Keratinocyte (primary cell): Measurements from ENCODE around the gene IL31. TPM values are rescaled to one million over a fixed set of nuclear protein-coding genes. Genes with fewer than 3 reads are reported as not detected.
"Not testable (repeated sequence)": the region's sequence is repeated elsewhere in the genome, so short reads cannot be mapped to it uniquely, and the experiment has no call there.

ENCODE experiments used
- DNase-seq: peaks from one replicate; pipeline ENCODE4 v3.0.0-alpha.2; 2011; ENCODE audit warnings: low read depth, missing footprints, low spot score
- FAIRE-seq: peaks from 2 replicates; lab custom pipeline; 2011; peaks lifted over from hg19 to GRCh38; lab: Jason Lieb, UNC
- H2AFZ ChIP-seq: 2 replicates; pipeline ENCODE4 v1.6.0; 2012; ENCODE audit warnings: low read length, control low read depth, inconsistent platforms; ENCODE audit not compliant: control insufficient read depth
- H3K27ac ChIP-seq: 2 replicates; pipeline ENCODE4 v1.5.1; 2011; ENCODE audit warnings: low read length; ENCODE audit not compliant: control insufficient read depth, insufficient read depth
- H3K27me3 ChIP-seq: 3 replicates; pipeline ENCODE4 v1.6.0; 2011; ENCODE audit warnings: low read length; ENCODE audit not compliant: control insufficient read depth, insufficient read depth; ENCODE audit errors: extremely low read depth
- H3K36me3 ChIP-seq, 2 experiments: 2 replicates in 1 of 2; 3 replicates in 1 of 2; pipeline ENCODE4 v1.5.1; 2011; ENCODE audit warnings: low read length in 2 of 2, mild to moderate bottlenecking in 1 of 2; ENCODE audit not compliant: control insufficient read depth in 2 of 2, insufficient read depth in 2 of 2; ENCODE audit errors: extremely low read depth in 1 of 2
- H3K4me1 ChIP-seq: 3 replicates; pipeline ENCODE4 v1.5.1; 2011; ENCODE audit warnings: low read length; ENCODE audit not compliant: control insufficient read depth, insufficient read depth; ENCODE audit errors: extremely low read depth
- H3K4me2 ChIP-seq: 3 replicates; pipeline ENCODE4 v1.6.0; 2011; ENCODE audit warnings: low read depth, low read length; ENCODE audit not compliant: control insufficient read depth, insufficient read depth; ENCODE audit errors: extremely low read depth
- H3K4me3 ChIP-seq, 3 experiments: fragments of 200-600 bp in 1 of 3; sonication (generic) in 1 of 3; 2 replicates in 2 of 3; 3 replicates in 1 of 3; pipeline ENCODE4 v1.5.1; 2011 to 2016; ENCODE audit warnings: low read length in 3 of 3, mild to moderate bottlenecking in 3 of 3, control low read depth in 2 of 3, inconsistent platforms in 1 of 3, low read depth in 1 of 3, mixed read lengths in 1 of 3, mixed run types in 1 of 3, moderate library complexity in 1 of 3; ENCODE audit not compliant: control insufficient read depth in 2 of 3, insufficient read depth in 2 of 3; ENCODE audit errors: extremely low read depth in 1 of 3
- H3K79me2 ChIP-seq: 2 replicates; pipeline ENCODE4 v1.6.0; 2012; ENCODE audit warnings: low read length; ENCODE audit not compliant: control insufficient read depth, insufficient read depth
- H3K9ac ChIP-seq: 3 replicates; pipeline ENCODE4 v1.6.0; 2011; ENCODE audit warnings: low read length; ENCODE audit not compliant: control insufficient read depth, insufficient read depth; ENCODE audit errors: extremely low read depth
- H3K9me1 ChIP-seq: 3 replicates; pipeline ENCODE4 v1.6.0; 2011; ENCODE audit warnings: low read length; ENCODE audit not compliant: control insufficient read depth, insufficient read depth; ENCODE audit errors: extremely low read depth
- H3K9me3 ChIP-seq: 2 replicates; pipeline ENCODE4 v1.5.1; 2012; ENCODE audit warnings: low read depth, low read length; ENCODE audit not compliant: control insufficient read depth
- H4K20me1 ChIP-seq: 3 replicates; pipeline ENCODE4 v1.6.0; 2011; ENCODE audit warnings: low read length; ENCODE audit not compliant: control insufficient read depth, insufficient read depth; ENCODE audit errors: extremely low read depth
- EZH2 ChIP-seq: IDR thresholded peaks from one replicate; pipeline ENCODE4 v1.6.1; 2012; ENCODE audit warnings: inconsistent platforms, mild to moderate bottlenecking, low read length, moderate library complexity
- dilution Hi-C: fragments of 300-500 bp; cut with MboI; formaldehyde crosslinking; loops from one replicate; pipeline ENCODE4 v1.7.0; 2020; ENCODE audit warnings: low sequenced_read_pairs; ENCODE audit not compliant: extremely low pct_ligation_motif_present
- polyA plus RNA-seq, 5 experiments: library from polyadenylated mRNA; depleted of rRNA in 3 of 5; stranded (reverse) in 3 of 5; stranded (forward) in 1 of 5; unstranded in 1 of 5; fragments of >200 nt; gene quantifications; 1 replicate in 1 of 5; 2 replicates in 3 of 5; 3 replicates in 1 of 5; pipeline versions ENCODE4 v1.2.1 to v1.2.3, GENCODE V29; 2011 to 2012; ENCODE audit warnings: missing spikeins in 2 of 5, low read depth in 1 of 5, low replicate concordance in 1 of 5
- TF ChIP-seq, protein P1 (sequence below), 3 experiments: IDR thresholded peaks in 1 of 3; conservative IDR thresholded peaks in 1 of 3; optimal IDR thresholded peaks in 1 of 3; 2 replicates in 2 of 3; 3 replicates in 1 of 3; pipeline versions ENCODE3 to v1.5.1; 2011; ENCODE audit warnings: low read length in 3 of 3, mild to moderate bottlenecking in 3 of 3, moderate library complexity in 2 of 3, control low read depth in 1 of 3, inconsistent platforms in 1 of 3; ENCODE audit not compliant: insufficient read depth in 2 of 3; ENCODE audit errors: extremely low read depth in 1 of 3

The IL31 gene
- polyA plus RNA-seq, 1 donor (not counting 4 experiments of a cell fraction or from before 2014, with no cell fraction given) = not detected

DNA sequence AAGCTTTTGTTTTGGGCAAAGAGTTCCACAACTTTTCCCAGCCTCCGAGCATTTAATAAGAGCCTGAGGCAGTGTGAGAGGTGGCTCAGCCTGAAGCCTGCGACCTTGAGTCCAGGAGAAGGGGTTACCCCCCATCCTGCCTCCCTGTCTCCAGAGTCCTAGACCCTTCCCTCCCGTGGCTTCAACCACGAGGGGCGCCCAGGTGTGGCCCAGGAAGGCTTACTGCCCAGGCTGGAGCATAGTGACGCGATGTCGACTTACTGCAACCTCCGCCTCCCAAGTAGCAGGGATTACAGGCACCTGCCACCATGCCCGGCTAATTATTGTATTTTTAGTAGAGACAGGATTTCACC is 9.5 kb upstream of the IL31 start:
- Histone ChIP-seq H3K9me1 (no peaks in the 10 kb centered on the region), H3K4me2 (peak overlapping the region; percentile 81), H3K9ac (no peak overlapping the region), H2AFZ (peak overlapping the region; percentile 42), H3K4me1 (peaks cover 12% of the 10 kb centered on the region), H4K20me1 (no peaks in the 10 kb centered on the region), H3K9me3 (no peaks in the 10 kb centered on the region), H3K27ac (no peak overlapping the region), H3K79me2 (no peaks in the 10 kb centered on the region), H3K27me3 (no peaks in the 10 kb centered on the region), H3K36me3 (no peaks in the 10 kb centered on the region), H3K4me3 (peak overlapping the region in 1 of 3 experiments; percentile 57)
- DNase-seq (no peak), FAIRE-seq (no peak)
- TF ChIP-seq, protein P1, sequence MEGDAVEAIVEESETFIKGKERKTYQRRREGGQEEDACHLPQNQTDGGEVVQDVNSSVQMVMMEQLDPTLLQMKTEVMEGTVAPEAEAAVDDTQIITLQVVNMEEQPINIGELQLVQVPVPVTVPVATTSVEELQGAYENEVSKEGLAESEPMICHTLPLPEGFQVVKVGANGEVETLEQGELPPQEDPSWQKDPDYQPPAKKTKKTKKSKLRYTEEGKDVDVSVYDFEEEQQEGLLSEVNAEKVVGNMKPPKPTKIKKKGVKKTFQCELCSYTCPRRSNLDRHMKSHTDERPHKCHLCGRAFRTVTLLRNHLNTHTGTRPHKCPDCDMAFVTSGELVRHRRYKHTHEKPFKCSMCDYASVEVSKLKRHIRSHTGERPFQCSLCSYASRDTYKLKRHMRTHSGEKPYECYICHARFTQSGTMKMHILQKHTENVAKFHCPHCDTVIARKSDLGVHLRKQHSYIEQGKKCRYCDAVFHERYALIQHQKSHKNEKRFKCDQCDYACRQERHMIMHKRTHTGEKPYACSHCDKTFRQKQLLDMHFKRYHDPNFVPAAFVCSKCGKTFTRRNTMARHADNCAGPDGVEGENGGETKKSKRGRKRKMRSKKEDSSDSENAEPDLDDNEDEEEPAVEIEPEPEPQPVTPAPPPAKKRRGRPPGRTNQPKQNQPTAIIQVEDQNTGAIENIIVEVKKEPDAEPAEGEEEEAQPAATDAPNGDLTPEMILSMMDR (optimal IDR thresholded peaks at IDR 0.05 in 1 of 3, IDR thresholded peaks at IDR 0.05 in 1 of 3, conservative IDR thresholded peaks at IDR 0.05 in 1 of 3; ENCODE audit: extremely low read depth in 1 of 3, insufficient read depth in 2 of 3, low read length in 3 of 3) = no peak
- no peak for TF ChIP-seq EZH2
- dilution Hi-C loops = no loop called here

GRCh38 chr12:122182887-122183587 is 9.0 kb upstream of the IL31 start, which contains the start of gene LRRC43:
TSS of gene LRRC43 (plus strand) at chr12:122183123. CDS start at chr12:122183145, 22 bp downstream.
- Histone ChIP-seq H3K4me3 (peak within 1 kb of the TSS; percentile 33 to 63 (median 57)), H3K4me2 (peak within 1 kb of the TSS; percentile 81), H3K4me1 (peaks cover 12% of the 10 kb centered on the region), H3K9ac (peak within 1 kb of the TSS; percentile 44), H2AFZ (peak within 1 kb of the TSS; percentile 66), H4K20me1 (no peaks in the 10 kb centered on the region), H3K79me2 (no peaks in the 10 kb centered on the region), H3K36me3 (no peaks in the 10 kb centered on the region), H3K27me3 (no peaks in the 10 kb centered on the region), H3K27ac (no peak within 1 kb of the TSS), H3K9me1 (no peaks in the 10 kb centered on the region), H3K9me3 (no peaks in the 10 kb centered on the region)
- no peak for FAIRE-seq
- dilution Hi-C loops = no loop called here
- TF ChIP-seq, protein P1 (optimal IDR thresholded peaks at IDR 0.05 in 1 of 3, IDR thresholded peaks at IDR 0.05 in 1 of 3, conservative IDR thresholded peaks at IDR 0.05 in 1 of 3; ENCODE audit: extremely low read depth in 1 of 3, insufficient read depth in 2 of 3, low read length in 3 of 3) = no peak
- TF ChIP-seq EZH2 = no peak
- DNase-seq = no peak

- DNase-seq, H3K9ac ChIP-seq, H3K4me2 ChIP-seq, H3K36me3 ChIP-seq, H3K9me1 ChIP-seq, H3K9me3 ChIP-seq, H3K27ac ChIP-seq, H3K27me3 ChIP-seq, H3K79me2 ChIP-seq, H3K4me1 ChIP-seq, FAIRE-seq, H4K20me1 ChIP-seq, dilution Hi-C loops, H2AFZ ChIP-seq, H3K4me3 ChIP-seq: not testable (repeated sequence)
Observed at GRCh38 chr12:122176473-122176872, 2.5 kb upstream of the IL31 start.
